NCI-H1417 (cell line): ENCODE data around the gene NFIB.

Source experiments
- DNase-seq, 3 experiments: peaks; one replicate each; lab custom pipeline; 2025; lab: John Stamatoyannopoulos, UW

The NFIB gene

GRCh38 chr9:14077672-14078071 is 236.3 kb downstream of the NFIB start:
- DNase-seq, result no peak

GRCh38 chr9:14075218-14075617 is 238.7 kb downstream of the NFIB start:
- peak in 2 of 3 experiments; percentile 14 to 42 for DNase-seq

GRCh38 chr9:14072850-14073249 is 241.1 kb downstream of the NFIB start:
- no peak for DNase-seq

GRCh38 chr9:14071484-14071883 is 242.5 kb downstream of the NFIB start:
- DNase-seq, result no peak

- no peak for DNase-seq
Measured at GRCh38 chr9:14068690-14069089, 245.3 kb downstream of the NFIB start.

GRCh38 chr9:14066831-14067230 is 247.1 kb downstream of the NFIB start:
- DNase-seq, result no peak

GRCh38 chr9:14066032-14066431 is 247.9 kb downstream of the NFIB start:
- no peak for DNase-seq

- DNase-seq, result no peak
Measured at GRCh38 chr9:14064940-14065339, 249.0 kb downstream of the NFIB start.

GRCh38 chr9:14063756-14064155 is 250.2 kb downstream of the NFIB start:
- DNase-seq, result no peak

GRCh38 chr9:14062586-14063221 is 251.2 kb downstream of the NFIB start:
- DNase-seq, result peak; percentile 29 to 77 (median 34)

- DNase-seq, result no peak
Measured at GRCh38 chr9:14061936-14062585, 251.9 kb downstream of the NFIB start.

GRCh38 chr9:14058325-14058688 is 255.6 kb downstream of the NFIB start:
- no peak for DNase-seq

GRCh38 chr9:14057368-14058324 is 256.3 kb downstream of the NFIB start:
- peak in 1 of 3 experiments; percentile 34 for DNase-seq

GRCh38 chr9:14056316-14056861 is 257.6 kb downstream of the NFIB start:
- DNase-seq, result no peak

- DNase-seq, result no peak
Measured at GRCh38 chr9:14054096-14054495, 259.8 kb downstream of the NFIB start.

GRCh38 chr9:14052359-14052758 is 261.6 kb downstream of the NFIB start:
- no peak for DNase-seq

- DNase-seq, result no peak
Measured at GRCh38 chr9:14051419-14051818, 262.5 kb downstream of the NFIB start.

- DNase-seq, result no peak
Measured at GRCh38 chr9:14043483-14043882, 270.5 kb downstream of the NFIB start.

GRCh38 chr9:14037331-14037730 is 276.6 kb downstream of the NFIB start:
- DNase-seq, result peak in 1 of 3 experiments; percentile 50

GRCh38 chr9:14033067-14033466 is 280.9 kb downstream of the NFIB start:
- DNase-seq, result no peak
